ENCODE results near the gene DERL2.

- TF ChIP-seq ZFP30 (CRISPR knock-in tag; IDR thresholded peaks at IDR 0.05) (no peak), RARB (CRISPR knock-in tag; IDR thresholded peaks at IDR 0.05) (no peak), ESRRG (CRISPR knock-in tag; IDR thresholded peaks at IDR 0.05) (no peak), ARNTL (CRISPR knock-in tag; IDR thresholded peaks at IDR 0.05; ENCODE audit: borderline replicate concordance, low read depth) (no peak), ZFP3 (CRISPR knock-in tag; IDR thresholded peaks at IDR 0.05) (no peak), ZNF8 (CRISPR knock-in tag; IDR thresholded peaks at IDR 0.05) (no peak), OSR1 (CRISPR knock-in tag; IDR thresholded peaks at IDR 0.05) (no peak)
- TF ChIP-seq, protein P1, sequence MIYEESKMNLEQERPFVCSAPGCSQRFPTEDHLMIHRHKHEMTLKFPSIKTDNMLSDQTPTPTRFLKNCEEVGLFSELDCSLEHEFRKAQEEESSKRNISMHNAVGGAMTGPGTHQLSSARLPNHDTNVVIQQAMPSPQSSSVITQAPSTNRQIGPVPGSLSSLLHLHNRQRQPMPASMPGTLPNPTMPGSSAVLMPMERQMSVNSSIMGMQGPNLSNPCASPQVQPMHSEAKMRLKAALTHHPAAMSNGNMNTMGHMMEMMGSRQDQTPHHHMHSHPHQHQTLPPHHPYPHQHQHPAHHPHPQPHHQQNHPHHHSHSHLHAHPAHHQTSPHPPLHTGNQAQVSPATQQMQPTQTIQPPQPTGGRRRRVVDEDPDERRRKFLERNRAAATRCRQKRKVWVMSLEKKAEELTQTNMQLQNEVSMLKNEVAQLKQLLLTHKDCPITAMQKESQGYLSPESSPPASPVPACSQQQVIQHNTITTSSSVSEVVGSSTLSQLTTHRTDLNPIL (CRISPR knock-in tag; IDR thresholded peaks at IDR 0.05; ENCODE audit: low read depth), result no peak
Measured at GRCh38 chr17:5480962-5481361, 5.0 kb downstream of the DERL2 start.

All from SK-N-SH treated with all-trans-retinoic acid at 6 μM for 48 hours (cell line).